HG03097 (cell line): ENCODE results near the gene ZNRF2.

Experiments used
- ATAC-seq: cut with Tn5 transposase; IDR thresholded peaks from one replicate; pipeline ENCODE4 v1.9.1; 2021; ENCODE audit not compliant: unreplicated experiment, low FRiP score

ZNRF2 gene

DNA sequence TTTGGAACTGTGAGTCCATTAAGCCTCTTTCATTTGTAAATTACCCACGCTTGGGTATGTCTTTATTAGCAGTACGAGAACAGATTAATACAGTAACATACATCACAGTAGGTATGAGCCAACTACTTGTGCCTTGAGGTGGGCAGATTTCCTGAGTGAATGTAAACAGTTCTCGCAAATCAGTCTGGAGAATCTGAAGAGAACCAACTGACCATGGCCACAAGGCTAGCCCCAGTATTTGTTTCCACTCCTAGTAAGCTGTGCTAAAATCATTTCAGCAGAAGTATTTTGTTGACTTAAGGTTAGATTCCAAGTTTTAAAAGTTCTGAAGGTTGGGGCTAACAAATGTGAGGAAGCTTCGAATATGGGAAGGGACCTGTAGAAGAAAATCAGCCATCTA is 111.3 kb downstream of the ZNRF2 start:
- no peak for ATAC-seq

DNA sequence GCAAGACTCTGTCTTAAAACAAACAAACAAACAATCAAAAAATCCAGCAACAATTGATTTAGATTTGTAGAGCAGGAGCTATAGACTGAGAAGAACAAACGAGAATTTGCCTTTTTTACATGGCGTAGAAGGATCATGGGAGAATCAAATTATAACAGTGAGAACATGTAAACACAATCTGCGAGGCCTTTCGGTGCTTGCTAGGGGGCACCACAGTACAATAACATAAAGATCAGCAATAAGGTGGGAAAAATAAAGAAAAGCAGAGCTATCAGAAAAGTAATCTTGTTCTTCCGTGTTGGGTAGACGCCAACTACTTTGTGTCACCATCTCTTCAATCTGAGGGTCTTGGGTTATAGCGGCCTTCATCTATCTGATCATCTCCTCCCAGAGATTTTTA is 112.0 kb downstream of the ZNRF2 start:
- ATAC-seq, result no peak

GRCh38 chr7:30403477-30403876 is 119.1 kb downstream of the ZNRF2 start:
- ATAC-seq, result no peak

- no peak for ATAC-seq
Measured at GRCh38 chr7:30405179-30405578, 120.8 kb downstream of the ZNRF2 start.

GRCh38 chr7:30406664-30407425 is 122.4 kb downstream of the ZNRF2 start:
- no peak for ATAC-seq

GRCh38 chr7:30411173-30411572 is 126.8 kb downstream of the ZNRF2 start:
- ATAC-seq, result no peak

GRCh38 chr7:30411897-30412296 is 127.5 kb downstream of the ZNRF2 start:
- ATAC-seq, result no peak

GRCh38 chr7:30412782-30413504 is 128.5 kb downstream of the ZNRF2 start:
- no peak for ATAC-seq

DNA sequence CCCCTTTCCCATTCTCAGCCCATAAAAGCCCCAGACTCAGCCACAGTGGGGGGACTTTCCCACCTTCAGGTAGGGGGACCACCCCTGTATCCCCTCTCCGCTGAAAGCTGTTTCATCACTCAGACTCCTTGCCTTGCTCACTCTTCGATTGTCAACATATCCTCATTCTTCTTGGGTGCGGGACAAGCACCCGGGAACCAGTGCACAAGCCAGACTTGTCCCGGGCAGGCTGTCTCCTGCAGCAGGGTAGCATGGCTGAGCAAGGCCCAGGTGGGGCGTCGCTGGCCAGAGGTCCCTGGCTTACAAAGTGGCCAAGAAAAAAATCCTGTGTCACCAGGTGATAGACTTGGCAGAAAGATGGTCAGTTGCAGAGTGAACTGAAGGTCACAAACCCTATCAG is 129.5 kb downstream of the ZNRF2 start:
- ATAC-seq, result no peak
